Measurements from ENCODE around the gene CFAP74.

DNA sequence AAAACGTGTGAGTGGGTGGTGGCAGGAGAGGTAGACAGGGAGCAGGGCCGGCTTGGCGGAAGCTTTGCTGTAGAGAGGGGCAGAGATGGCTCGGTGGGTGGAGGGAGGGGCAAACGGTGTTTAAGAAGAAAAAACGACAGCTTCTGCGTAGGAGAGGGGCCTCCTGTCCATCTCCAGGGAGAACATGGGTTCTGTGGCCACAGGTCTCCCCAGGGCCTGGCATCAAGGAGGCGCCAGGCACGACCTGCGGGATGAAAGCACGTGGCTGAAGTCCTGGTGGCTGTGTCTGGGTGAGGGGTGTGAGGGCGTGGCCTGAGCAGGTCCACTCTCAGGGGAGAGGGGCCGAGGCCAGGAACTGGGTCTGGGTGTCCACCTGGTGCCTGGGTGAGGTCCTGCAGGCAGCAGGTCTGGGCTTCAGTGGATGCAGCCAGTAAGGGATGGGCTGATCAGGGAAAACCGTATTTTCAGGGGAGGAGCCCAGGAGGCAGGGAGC, 45.7 kb upstream of the CFAP74 start:
- TF ChIP-seq CTCF (conservative IDR thresholded peaks at IDR 0.05; ENCODE audit: low read length) (no peak), EZH2phosphoT487 (IDR thresholded peaks at IDR 0.05; ENCODE audit: borderline replicate concordance) (no peak)
